ENCODE measurements around the gene CADPS. TPM values are rescaled to one million over a fixed set of nuclear protein-coding genes. Genes with fewer than 3 reads are reported as not detected.

CADPS gene
- total RNA-seq, 4 donors from 2014 or later, result 1.0 to 8.1 (median 2.0) TPM

DNA sequence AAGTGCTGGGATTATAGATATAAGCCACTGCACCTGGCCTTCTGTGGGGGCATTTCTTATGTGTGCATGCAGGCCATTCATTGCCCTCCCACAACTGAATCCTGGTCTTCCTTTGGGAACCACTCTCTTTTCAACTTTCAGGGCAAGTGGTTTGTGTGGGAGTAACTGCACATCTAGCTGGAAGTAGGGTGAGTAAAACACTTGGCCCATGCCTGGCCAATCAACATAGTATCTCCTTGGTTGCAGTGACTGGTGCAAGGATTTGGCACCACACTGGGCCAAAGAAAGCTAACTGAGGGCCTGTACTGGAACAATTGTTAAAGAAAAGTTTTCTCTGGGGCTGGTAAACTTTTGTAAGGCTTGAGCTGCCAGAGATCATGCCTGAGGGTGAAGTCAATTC is 312.6 kb downstream of the CADPS start:
- Histone ChIP-seq H3K27me3 (no peaks in the 10 kb centered on the region), H3K4me3 (no peak overlapping the region), H3K4me1 (peaks cover 0 to under 1% (median 0%) of the 10 kb centered on the region in 4 donors), H3K36me3 (no peaks in the 10 kb centered on the region), H3K27ac (replicated peaks in 1 of 4) (no peak overlapping the region), H3K9me3 (no peaks in the 10 kb centered on the region)
- no peak for TF ChIP-seq POLR2AphosphoS5 (IDR thresholded peaks at IDR 0.05)
- TF ChIP-seq, protein P1, sequence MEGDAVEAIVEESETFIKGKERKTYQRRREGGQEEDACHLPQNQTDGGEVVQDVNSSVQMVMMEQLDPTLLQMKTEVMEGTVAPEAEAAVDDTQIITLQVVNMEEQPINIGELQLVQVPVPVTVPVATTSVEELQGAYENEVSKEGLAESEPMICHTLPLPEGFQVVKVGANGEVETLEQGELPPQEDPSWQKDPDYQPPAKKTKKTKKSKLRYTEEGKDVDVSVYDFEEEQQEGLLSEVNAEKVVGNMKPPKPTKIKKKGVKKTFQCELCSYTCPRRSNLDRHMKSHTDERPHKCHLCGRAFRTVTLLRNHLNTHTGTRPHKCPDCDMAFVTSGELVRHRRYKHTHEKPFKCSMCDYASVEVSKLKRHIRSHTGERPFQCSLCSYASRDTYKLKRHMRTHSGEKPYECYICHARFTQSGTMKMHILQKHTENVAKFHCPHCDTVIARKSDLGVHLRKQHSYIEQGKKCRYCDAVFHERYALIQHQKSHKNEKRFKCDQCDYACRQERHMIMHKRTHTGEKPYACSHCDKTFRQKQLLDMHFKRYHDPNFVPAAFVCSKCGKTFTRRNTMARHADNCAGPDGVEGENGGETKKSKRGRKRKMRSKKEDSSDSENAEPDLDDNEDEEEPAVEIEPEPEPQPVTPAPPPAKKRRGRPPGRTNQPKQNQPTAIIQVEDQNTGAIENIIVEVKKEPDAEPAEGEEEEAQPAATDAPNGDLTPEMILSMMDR (IDR thresholded peaks at IDR 0.05), result no peak
- no peak for TF ChIP-seq EP300 (IDR thresholded peaks at IDR 0.05)
- TF ChIP-seq POLR2A (IDR thresholded peaks at IDR 0.05; ENCODE audit: low read depth), result no peak
- DNase-seq (ENCODE audit: extremely low spot score), result peak; percentile 81
- intact Hi-C loops (cut with DNase I), result no loop called here

DNA sequence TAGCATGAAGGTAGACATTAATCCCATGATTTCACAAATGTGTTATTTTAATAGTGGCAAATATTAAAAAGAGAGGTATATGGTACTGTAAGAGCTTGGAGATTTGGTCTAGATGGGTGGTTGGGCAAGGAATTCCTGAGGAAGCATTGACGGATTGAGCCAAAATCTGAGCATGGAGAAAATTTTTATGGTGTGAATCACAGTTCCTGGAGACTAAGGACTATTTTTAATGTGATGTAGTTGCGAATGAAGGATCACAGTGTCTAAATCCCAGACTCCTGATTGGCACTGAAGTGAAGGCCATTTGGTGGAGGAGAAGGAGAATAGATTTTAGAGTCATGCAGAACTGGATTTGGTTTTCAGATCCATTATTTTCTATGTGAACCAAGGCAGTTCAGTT is 313.2 kb downstream of the CADPS start:
- TF ChIP-seq POLR2A (IDR thresholded peaks at IDR 0.05; ENCODE audit: low read depth) (no peak), POLR2AphosphoS5 (IDR thresholded peaks at IDR 0.05) (no peak), EP300 (IDR thresholded peaks at IDR 0.05) (no peak)
- TF ChIP-seq, protein P1 (IDR thresholded peaks at IDR 0.05), result no peak
- no peak overlapping the region for H3K4me3 ChIP-seq
- no peaks in the 10 kb centered on the region for H3K4me1 ChIP-seq
- 34% methylated on average over 2 of the region's 2 CpGs for WGBS
- peak; percentile 50 for DNase-seq (ENCODE audit: extremely low spot score)
- H3K27ac ChIP-seq (replicated peaks in 1 of 4), result no peak overlapping the region
- H3K36me3 ChIP-seq, result no peaks in the 10 kb centered on the region
- no peaks in the 10 kb centered on the region for H3K9me3 ChIP-seq
- intact Hi-C loops (cut with DNase I), result no loop called here
- H3K27me3 ChIP-seq, result no peaks in the 10 kb centered on the region

DNA sequence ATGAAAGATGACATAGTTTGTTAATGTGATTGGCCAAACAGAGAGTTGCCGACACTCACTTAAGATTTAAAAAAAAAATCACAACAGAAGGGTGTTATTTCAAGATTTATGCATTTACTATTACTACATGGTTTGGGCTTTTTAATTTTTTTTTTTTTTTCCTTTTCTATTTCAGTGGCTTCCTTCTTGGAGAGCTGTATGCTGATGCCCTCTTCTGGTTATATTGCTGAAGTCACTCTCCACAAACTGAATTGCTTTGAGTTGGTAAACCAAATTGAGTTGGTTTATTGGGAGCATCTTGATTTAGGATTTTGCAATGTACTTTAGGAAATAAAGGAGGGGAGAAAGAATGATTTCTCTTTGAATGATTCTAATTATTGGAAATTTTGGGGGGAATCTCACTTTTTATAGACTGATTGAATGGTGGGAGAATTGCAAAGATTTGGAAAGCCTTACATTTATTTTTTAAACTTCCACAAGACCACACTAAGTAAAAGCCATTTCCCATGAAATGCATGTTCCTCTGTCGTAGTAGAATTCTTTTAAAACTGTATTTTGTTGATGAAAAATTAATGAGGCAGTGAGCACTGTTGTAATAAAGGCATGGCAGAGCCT is 315.3 kb downstream of the CADPS start:
- intact Hi-C loops (cut with DNase I), result no loop called here
- Histone ChIP-seq H3K27ac (replicated peaks in 1 of 4) (no peak overlapping the region), H3K27me3 (no peaks in the 10 kb centered on the region), H3K4me1 (no peaks in the 10 kb centered on the region), H3K9me3 (no peaks in the 10 kb centered on the region), H3K4me3 (no peak overlapping the region), H3K36me3 (no peaks in the 10 kb centered on the region)
- 8% methylated on average over 2 of the region's 2 CpGs for WGBS
- peak; percentile 8 for DNase-seq (ENCODE audit: extremely low spot score)
- TF ChIP-seq POLR2AphosphoS5 (IDR thresholded peaks at IDR 0.05) (no peak), EP300 (IDR thresholded peaks at IDR 0.05) (no peak), POLR2A (IDR thresholded peaks at IDR 0.05; ENCODE audit: low read depth) (no peak)
- TF ChIP-seq, protein P1 (IDR thresholded peaks at IDR 0.05), result no peak

DNA sequence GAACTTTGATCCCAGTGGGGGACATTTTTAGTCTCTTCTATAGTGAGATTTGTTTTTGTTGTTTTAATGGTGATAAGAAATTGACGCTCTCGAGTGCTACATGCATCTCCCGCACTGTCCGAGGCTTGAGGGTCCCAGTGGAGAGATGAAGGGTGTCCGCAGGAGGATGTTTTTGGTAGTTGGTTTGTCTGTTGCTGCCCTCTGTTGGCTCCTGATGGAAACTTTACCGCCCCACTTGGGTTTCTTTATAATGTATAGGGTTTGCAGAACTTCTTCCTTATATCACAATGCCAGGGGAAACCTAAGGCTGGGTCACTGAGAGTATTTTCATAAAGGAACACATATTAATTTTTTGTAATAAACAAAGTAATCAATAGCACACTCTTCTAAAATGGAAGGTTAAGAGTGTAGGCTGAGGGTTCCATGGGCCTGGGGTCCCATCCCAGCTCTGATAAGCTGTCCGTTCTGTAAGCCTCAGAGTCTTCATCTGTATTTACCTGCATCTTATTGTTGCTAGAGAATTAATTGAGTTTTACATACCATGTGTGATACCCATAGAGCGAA is 316.6 kb downstream of the CADPS start:
- 31% methylated on average over 7 of the region's 8 CpGs for WGBS
- H3K4me1 ChIP-seq, result no peaks in the 10 kb centered on the region
- no peak overlapping the region for H3K4me3 ChIP-seq
- TF ChIP-seq POLR2A (IDR thresholded peaks at IDR 0.05; ENCODE audit: low read depth) (no peak), EP300 (IDR thresholded peaks at IDR 0.05) (no peak), POLR2AphosphoS5 (IDR thresholded peaks at IDR 0.05) (no peak)
- TF ChIP-seq, protein P1 (IDR thresholded peaks at IDR 0.05), result peak in 1 of 3 experiments; percentile 5
- H3K27me3 ChIP-seq, result no peaks in the 10 kb centered on the region
- H3K36me3 ChIP-seq, result no peaks in the 10 kb centered on the region
- no peaks in the 10 kb centered on the region for H3K9me3 ChIP-seq
- intact Hi-C loops (cut with DNase I), result no loop called here
- DNase-seq (ENCODE audit: extremely low spot score), result peak; percentile 42
- H3K27ac ChIP-seq (replicated peaks in 1 of 4), result no peak overlapping the region
